SU-DHL-6 (cell line): ENCODE measurements around the gene DNAH12.
"Not testable (repeated sequence)": the region's sequence is repeated elsewhere in the genome, so short reads cannot be mapped to it uniquely, and the experiment has no call there.

Experiments used
- CTCF ChIP-seq: fragments of 200-600 bp; sonication (generic); IDR thresholded peaks from one replicate; pipeline ENCODE4 v1.5.1; 2017; ENCODE audit warnings: antibody characterized with exemption, mild to moderate bottlenecking, low read length, moderate library complexity; ENCODE audit not compliant: insufficient read depth, poor library complexity, severe bottlenecking
- EZH2phosphoT487 ChIP-seq: fragments of 200-600 bp; sonication (generic), shearing (Covaris generic); conservative IDR thresholded peaks from 2 replicates; pipeline ENCODE4 v1.6.1; 2018; ENCODE audit warnings: mild to moderate bottlenecking, antibody characterized with exemption, low read length, moderate library complexity, mixed read lengths

GRCh38 chr3:57449276-57449847 is 94.8 kb downstream of the DNAH12 start:
- TF ChIP-seq CTCF, EZH2phosphoT487: not testable (repeated sequence)
